Prostate gland (tissue), 2 donors: Measurements from ENCODE around the gene ZNF782. TPM values are rescaled to one million over a fixed set of nuclear protein-coding genes. Genes with fewer than 3 reads are reported as not detected.
A peak's percentile ranks its signal among the peaks of the same experiment; 100 is the strongest.

ENCODE experiments used
- DNase-seq: peaks from one replicate; pipeline ENCODE4 v3.0.0-alpha.2; 2019; ENCODE audit warnings: low spot score
- H3K27ac ChIP-seq, 2 donors: fragments of 200-600 bp; sonication (generic); 2 replicates each; pipeline ENCODE4 v1.5.1; 2017 to 2019
- H3K27me3 ChIP-seq: fragments of 200-600 bp; sonication (generic); replicated peaks from 2 replicates; pipeline ENCODE4 v1.5.1; 2019; ENCODE audit not compliant: insufficient read depth
- H3K36me3 ChIP-seq, 2 donors: fragments of 200-600 bp; sonication (generic); 1 replicate in 1 of 2; 2 replicates in 1 of 2; pipeline versions ENCODE4 v1.5.1 to v1.8.1; 2017 to 2019
- H3K4me1 ChIP-seq: fragments of 200-600 bp; sonication (generic); replicated peaks from 2 replicates; pipeline ENCODE4 v1.5.1; 2019
- H3K4me3 ChIP-seq, 2 donors: fragments of 200-600 bp; sonication (generic); 2 replicates each; pipeline ENCODE4 v1.5.1; 2017 to 2019
- H3K9me3 ChIP-seq: fragments of 200-600 bp; sonication (generic); 2 replicates; pipeline ENCODE4 v1.5.1; 2017
- POLR2A ChIP-seq: fragments of 450-650 bp; IDR thresholded peaks from one replicate; pipeline ENCODE4 v1.6.1; 2016; ENCODE audit warnings: antibody characterized with exemption, mild to moderate bottlenecking
- POLR2AphosphoS5 ChIP-seq: sonication (generic); formaldehyde crosslinking; IDR thresholded peaks from one replicate; pipeline ENCODE4 v1.6.1; 2017; ENCODE audit warnings: antibody characterized with exemption
- WGBS: methylation state at CpG from one replicate; pipeline ENCODE4 v1.1.5; 2018; 5-methylcytosine and 5-hydroxymethylcytosine counted together
- intact Hi-C: fragments of 100-400 bp; cut with DNase I; formaldehyde crosslinking; loops from one replicate; pipeline ENCODE4 v1.14.2; 2022
- total RNA-seq, 2 donors: library from RNA; depleted of rRNA; stranded (reverse); fragments of >200 nt; gene quantifications; one replicate each; pipeline ENCODE4 v1.1.0, GENCODE V29; 2016
- TF ChIP-seq, protein P1 (sequence below), 4 experiments: fragments of 200-600 bp in 2 of 4; fragments of 450-650 bp in 2 of 4; sonication (generic) in 2 of 4; IDR thresholded peaks; 1 replicate in 3 of 4; 2 replicates in 1 of 4; pipeline ENCODE4 v1.5.1; 2016 to 2019; ENCODE audit warnings: antibody characterized with exemption in 4 of 4, mild to moderate bottlenecking in 2 of 4, moderate library complexity in 2 of 4

The ZNF782 gene
- total RNA-seq, 2 donors from 2014 or later, result 15.8 to 30.9 TPM

DNA sequence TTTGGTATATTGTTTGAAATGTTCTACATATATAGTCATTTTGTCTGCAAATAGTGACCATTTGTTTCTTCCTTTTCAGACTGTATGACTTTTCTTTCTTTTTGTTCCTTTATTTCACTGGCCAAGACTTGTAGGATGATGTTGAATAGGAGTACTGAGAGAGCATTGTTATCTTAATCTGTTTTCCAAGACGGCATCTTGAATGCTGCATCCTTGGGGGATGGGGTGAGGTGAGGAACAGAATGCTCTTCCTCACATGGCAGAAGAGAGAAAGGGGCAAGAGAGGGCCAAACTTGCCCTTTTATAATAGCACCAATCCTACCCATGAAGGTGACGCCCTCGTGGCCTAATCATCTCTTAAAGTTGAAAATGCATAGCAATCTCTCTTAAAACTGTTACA is 72.8 kb downstream of the ZNF782 start:
- 58% methylated on average over 3 of the region's 3 CpGs for WGBS
- Histone ChIP-seq H3K27ac (no peak overlapping the region), H3K9me3 (no peaks in the 10 kb centered on the region), H3K36me3 (no peaks in the 10 kb centered on the region), H3K27me3 (no peaks in the 10 kb centered on the region), H3K4me1 (peaks cover 4% of the 10 kb centered on the region), H3K4me3 (no peak overlapping the region)
- DNase-seq, result no peak
- TF ChIP-seq, protein P1, sequence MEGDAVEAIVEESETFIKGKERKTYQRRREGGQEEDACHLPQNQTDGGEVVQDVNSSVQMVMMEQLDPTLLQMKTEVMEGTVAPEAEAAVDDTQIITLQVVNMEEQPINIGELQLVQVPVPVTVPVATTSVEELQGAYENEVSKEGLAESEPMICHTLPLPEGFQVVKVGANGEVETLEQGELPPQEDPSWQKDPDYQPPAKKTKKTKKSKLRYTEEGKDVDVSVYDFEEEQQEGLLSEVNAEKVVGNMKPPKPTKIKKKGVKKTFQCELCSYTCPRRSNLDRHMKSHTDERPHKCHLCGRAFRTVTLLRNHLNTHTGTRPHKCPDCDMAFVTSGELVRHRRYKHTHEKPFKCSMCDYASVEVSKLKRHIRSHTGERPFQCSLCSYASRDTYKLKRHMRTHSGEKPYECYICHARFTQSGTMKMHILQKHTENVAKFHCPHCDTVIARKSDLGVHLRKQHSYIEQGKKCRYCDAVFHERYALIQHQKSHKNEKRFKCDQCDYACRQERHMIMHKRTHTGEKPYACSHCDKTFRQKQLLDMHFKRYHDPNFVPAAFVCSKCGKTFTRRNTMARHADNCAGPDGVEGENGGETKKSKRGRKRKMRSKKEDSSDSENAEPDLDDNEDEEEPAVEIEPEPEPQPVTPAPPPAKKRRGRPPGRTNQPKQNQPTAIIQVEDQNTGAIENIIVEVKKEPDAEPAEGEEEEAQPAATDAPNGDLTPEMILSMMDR (IDR thresholded peaks at IDR 0.05), result no peak
- TF ChIP-seq POLR2A (no peak), POLR2AphosphoS5 (no peak)
- intact Hi-C loops, result no loop called here

DNA sequence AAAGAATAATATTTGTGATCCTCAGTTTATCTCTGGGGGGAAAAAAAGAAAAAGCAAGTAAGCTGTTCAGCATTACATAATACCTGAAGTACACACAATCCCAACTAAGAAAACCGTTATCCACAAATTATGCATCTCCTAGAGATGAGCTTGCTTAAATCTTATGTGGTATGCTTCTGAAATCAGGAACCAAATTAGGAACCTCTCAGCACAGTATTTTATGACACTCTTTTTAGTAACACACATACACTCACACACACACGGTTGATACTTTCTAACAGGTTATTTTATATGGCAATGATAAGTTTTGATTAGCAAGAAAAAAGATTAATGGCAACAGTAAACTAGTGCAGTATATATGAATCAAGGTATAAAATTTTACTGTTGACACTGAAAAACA is 75.2 kb downstream of the ZNF782 start:
- no peak overlapping the region for H3K27ac ChIP-seq
- DNase-seq, result no peak

DNA sequence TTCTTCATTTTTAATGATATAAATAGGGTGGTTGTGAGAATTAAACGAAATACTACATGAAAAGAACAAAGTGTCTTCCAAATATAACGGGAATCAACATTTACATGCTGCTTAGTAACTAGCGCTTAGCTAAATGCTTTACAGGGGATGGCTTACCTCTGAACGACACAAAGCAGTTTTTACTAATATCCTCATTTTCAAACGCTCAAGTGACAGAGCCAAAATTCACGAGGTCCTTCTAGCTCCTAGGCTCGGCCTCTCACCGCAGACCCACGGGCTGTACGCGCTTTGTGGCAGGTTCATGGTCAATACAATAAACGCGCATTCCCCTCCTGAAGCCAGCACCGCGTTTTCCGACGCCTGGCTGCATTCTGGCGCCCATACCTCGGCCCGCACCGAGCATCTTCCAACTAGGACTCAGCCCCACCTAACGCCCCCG is 76.9 kb downstream of the ZNF782 start:
- DNase-seq, result no peak
- Histone ChIP-seq H3K36me3 (no peaks in the 10 kb centered on the region), H3K9me3 (no peaks in the 10 kb centered on the region), H3K27ac (peak overlapping the region; percentile 74 to 80), H3K27me3 (no peaks in the 10 kb centered on the region), H3K4me1 (peaks cover 4% of the 10 kb centered on the region), H3K4me3 (peak overlapping the region; percentile 58 to 77)
- TF ChIP-seq POLR2A (no peak), POLR2AphosphoS5 (no peak)
- TF ChIP-seq, protein P1 (IDR thresholded peaks at IDR 0.05), result no peak
- 1% methylated on average over 23 of the region's 23 CpGs for WGBS
- intact Hi-C loops, result no loop called here

More for the DNA sequence above, 75.2 kb downstream of the ZNF782 start:
- TF ChIP-seq POLR2AphosphoS5 (no peak), POLR2A (no peak)
- TF ChIP-seq, protein P1 (IDR thresholded peaks at IDR 0.05), result no peak
- Histone ChIP-seq H3K4me3 (no peak overlapping the region), H3K36me3 (no peaks in the 10 kb centered on the region), H3K9me3 (no peaks in the 10 kb centered on the region), H3K27me3 (no peaks in the 10 kb centered on the region), H3K4me1 (peaks cover 4% of the 10 kb centered on the region)
- intact Hi-C loops, result no loop called here
- 26% methylated on average over 2 of the region's 2 CpGs for WGBS

DNA sequence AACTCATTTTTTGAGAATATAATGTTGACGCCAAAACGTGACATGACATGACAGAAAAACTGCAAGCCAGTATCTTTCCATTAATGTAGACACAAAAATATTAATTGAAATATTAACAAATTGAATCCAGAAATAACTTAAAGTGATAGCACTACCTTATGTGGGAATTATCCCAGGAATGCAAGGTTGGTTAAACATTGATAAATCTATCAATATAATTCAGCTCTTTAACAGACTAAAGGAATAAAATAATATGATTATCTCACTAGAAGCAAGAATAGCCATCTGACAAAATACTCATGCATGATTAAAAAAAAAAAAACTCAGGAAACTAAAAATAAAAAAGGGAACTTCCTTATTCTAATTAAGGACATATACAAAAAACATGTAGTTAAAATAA is 83.2 kb downstream of the ZNF782 start:
- no peaks in the 10 kb centered on the region for H3K9me3 ChIP-seq
- H3K4me3 ChIP-seq, result no peak overlapping the region

DNA sequence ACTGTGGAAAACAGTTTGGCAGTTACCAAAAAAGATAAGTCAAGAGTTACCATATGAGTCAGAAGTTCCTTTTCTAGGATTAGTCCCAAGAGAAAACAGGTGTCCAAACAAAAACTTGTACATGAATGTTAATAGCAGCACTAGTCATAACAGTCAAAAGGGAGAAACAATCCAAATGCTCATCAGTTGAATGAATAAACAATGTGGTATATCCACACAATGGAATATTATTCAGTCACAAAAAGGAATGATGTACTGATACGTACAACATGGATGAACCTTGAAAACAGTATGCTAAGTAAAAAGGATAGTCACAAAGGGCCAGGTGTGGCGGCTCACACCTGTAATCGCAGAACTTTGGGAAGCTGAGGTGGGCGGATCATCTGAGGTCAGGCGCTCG is 84.3 kb downstream of the ZNF782 start:
- TF ChIP-seq POLR2A (no peak), POLR2AphosphoS5 (no peak)
- TF ChIP-seq, protein P1 (IDR thresholded peaks at IDR 0.05), result no peak
- Histone ChIP-seq H3K27me3 (no peaks in the 10 kb centered on the region), H3K9me3 (no peaks in the 10 kb centered on the region), H3K4me3 (no peak overlapping the region), H3K36me3 (peaks cover 0 to 11% of the 10 kb centered on the region in 2 donors), H3K4me1 (no peaks in the 10 kb centered on the region), H3K27ac (no peak overlapping the region)
- WGBS, result over 99% methylated on average over 6 of the region's 6 CpGs
- no peak for DNase-seq
- intact Hi-C loops, result no loop called here

More for the DNA sequence above, 83.2 kb downstream of the ZNF782 start:
- Histone ChIP-seq H3K4me1 (no peaks in the 10 kb centered on the region), H3K36me3 (no peaks in the 10 kb centered on the region), H3K27ac (no peak overlapping the region), H3K27me3 (no peaks in the 10 kb centered on the region)
- no peak for DNase-seq
- WGBS, result 98% methylated on average over 2 of the region's 2 CpGs
- no peak for TF ChIP-seq POLR2A
- TF ChIP-seq, protein P1 (IDR thresholded peaks at IDR 0.05), result no peak
- TF ChIP-seq POLR2AphosphoS5, result no peak
- intact Hi-C loops, result no loop called here
